ENCODE data around the gene VWCE.

- no peak for TF ChIP-seq CTCF (IDR thresholded peaks at IDR 0.05)
- no peak for TF ChIP-seq SIN3A (IDR thresholded peaks at IDR 0.05; ENCODE audit: borderline replicate concordance, insufficient read depth, low read depth, low read length)
- no peak for TF ChIP-seq POLR2AphosphoS5 (IDR thresholded peaks at IDR 0.05; ENCODE audit: low read depth, low read length)
- no peak for TF ChIP-seq TCF7L2 (IDR thresholded peaks at IDR 0.05; ENCODE audit: low read depth, low read length)
- TF ChIP-seq REST (IDR thresholded peaks at IDR 0.05; ENCODE audit: insufficient read depth in 1 of 2, low read depth in 2 of 2, low read length in 1 of 2), result no peak
These were observed 7.4 kb upstream of the VWCE start for GRCh38 chr11:61302550-61302949.
